CD4-positive, alpha-beta memory T cell (primary cell): ENCODE measurements around the gene AMIGO3. TPM values are rescaled to one million over a fixed set of nuclear protein-coding genes. Genes with fewer than 3 reads are reported as not detected.
"Not testable (repeated sequence)": the region's sequence is repeated elsewhere in the genome, so short reads cannot be mapped to it uniquely, and the experiment has no call there.

Experiments used
- CTCF ChIA-PET: fragments of 350-600 bp; sonication (Branson Sonifier 250); formaldehyde crosslinking; loops from one replicate; lab custom pipeline; 2021; ENCODE audit warnings: inconsistent platforms; ENCODE audit not compliant: partially characterized antibody; lab: Charles Lee
- POLR2A ChIA-PET: fragments of 350-600 bp; sonication (Branson Sonifier 250); formaldehyde crosslinking; loops from one replicate; lab custom pipeline; 2021; ENCODE audit not compliant: partially characterized antibody; lab: Charles Lee
- DNase-seq, 5 donors: peaks; one replicate each; pipeline versions ENCODE4 v3.0.0 to v3.0.0-alpha.2; 2020 to 2022; ENCODE audit warnings: mixed read lengths in 1 of 5
- H3K27ac ChIP-seq: one replicate; pipeline ENCODE4 v1.7.0; 2013; ENCODE audit warnings: low read depth, low read length
- H3K27me3 ChIP-seq: 2 replicates; pipeline ENCODE4 v1.7.0; 2013; ENCODE audit warnings: mild to moderate bottlenecking, low read length, moderate library complexity; ENCODE audit not compliant: insufficient read depth
- H3K36me3 ChIP-seq: 2 replicates; pipeline ENCODE4 v1.7.0; 2013; ENCODE audit warnings: mild to moderate bottlenecking, low read length, moderate library complexity; ENCODE audit not compliant: insufficient read depth
- H3K4me1 ChIP-seq: 2 replicates; pipeline ENCODE4 v1.7.0; 2013; ENCODE audit warnings: mild to moderate bottlenecking, low read length, moderate library complexity; ENCODE audit not compliant: insufficient read depth
- H3K4me3 ChIP-seq, 2 donors: one replicate each; pipeline ENCODE4 v1.7.0; 2013; ENCODE audit warnings: low read length in 2 of 2, mild to moderate bottlenecking in 1 of 2
- H3K9me3 ChIP-seq, 2 donors: one replicate each; pipeline ENCODE4 v1.7.0; 2013; ENCODE audit warnings: low read length in 2 of 2, control low read depth in 1 of 2; ENCODE audit not compliant: control insufficient read depth in 1 of 2
- H3K27ac Mint-ChIP-seq, 7 donors: one replicate each; pipeline ENCODE4 v1.8.0; 2020 to 2021; ENCODE audit warnings: mixed read lengths in 7 of 7, mild to moderate bottlenecking in 6 of 7, inconsistent platforms in 3 of 7, moderate library complexity in 3 of 7
- H3K27me3 Mint-ChIP-seq, 2 donors: one replicate each; pipeline ENCODE4 v1.8.0; 2020 to 2021; ENCODE audit warnings: mixed read lengths in 2 of 2
- H3K36me3 Mint-ChIP-seq, 2 donors: one replicate each; pipeline ENCODE4 v1.8.0; 2020 to 2021; ENCODE audit warnings: mixed read lengths in 2 of 2, inconsistent platforms in 1 of 2, mild to moderate bottlenecking in 1 of 2
- H3K4me1 Mint-ChIP-seq, 4 donors: one replicate each; pipeline ENCODE4 v1.8.0; 2020 to 2021; ENCODE audit warnings: mixed read lengths in 4 of 4, mild to moderate bottlenecking in 1 of 4
- H3K4me3 Mint-ChIP-seq, 8 donors: one replicate each; pipeline ENCODE4 v1.8.0; 2020 to 2021; ENCODE audit warnings: mixed read lengths in 8 of 8, mild to moderate bottlenecking in 7 of 8, moderate library complexity in 6 of 8, inconsistent platforms in 3 of 8
- H3K9me3 Mint-ChIP-seq, 8 donors: one replicate each; pipeline ENCODE4 v1.8.0; 2020 to 2021; ENCODE audit warnings: mixed read lengths in 8 of 8, mild to moderate bottlenecking in 5 of 8, inconsistent platforms in 3 of 8, moderate library complexity in 1 of 8
- intact Hi-C: fragments of 100-400 bp; cut with micrococcal nuclease; formaldehyde crosslinking; loops from one replicate; pipeline ENCODE4 v1.15.1; 2023
- polyA plus RNA-seq, 2 donors: library from polyadenylated mRNA; unstranded; fragments of 300-500 nt; fragmentation: Illumina TruSeq; gene quantifications; one replicate each; pipeline ENCODE4 v1.2.3, GENCODE V29; 2021
- total RNA-seq, 2 experiments: library from RNA; stranded (reverse); gene quantifications; one replicate each; pipeline ENCODE4 v1.2.3, GENCODE V29; 2021

AMIGO3 gene
- total and polyA plus RNA-seq, 4 experiments from 2014 or later, result not detected

DNA sequence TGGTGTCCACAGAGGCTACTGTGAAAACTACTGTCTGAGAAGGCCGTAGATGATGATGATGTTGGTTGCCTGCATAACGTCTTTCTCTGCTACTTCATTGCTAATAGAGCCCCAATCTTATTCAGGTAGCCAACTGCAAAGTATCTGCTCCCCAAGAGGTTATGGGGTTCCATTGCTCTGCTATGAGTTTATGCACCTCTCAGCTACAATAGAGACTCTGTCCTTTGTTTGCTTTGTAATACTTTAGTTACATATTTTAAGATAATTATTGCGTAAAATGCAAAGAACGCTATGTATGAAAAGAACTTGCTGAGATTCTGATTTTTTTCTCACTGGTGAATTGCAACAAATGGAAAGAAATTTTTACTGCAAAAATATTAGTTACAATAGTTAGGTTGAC lies 32.0 kb upstream of the AMIGO3 start:
- Mint-ChIP-seq H3K27ac (no peak overlapping the region), H3K4me3 (no peak overlapping the region), H3K4me1 (peaks cover 27 to 35% (median 30%) of the 10 kb centered on the region in 4 donors), H3K9me3 (no peaks in the 10 kb centered on the region), H3K36me3 (peaks cover 4 to 25% of the 10 kb centered on the region in 2 donors), H3K27me3 (no peaks in the 10 kb centered on the region)
- intact Hi-C loops, result no loop called here
- Histone ChIP-seq H3K4me3 (no peak overlapping the region), H3K27me3 (no peaks in the 10 kb centered on the region), H3K4me1 (peaks cover 10% of the 10 kb centered on the region), H3K27ac (no peak overlapping the region), H3K9me3 (no peaks in the 10 kb centered on the region), H3K36me3 (peaks cover 8% of the 10 kb centered on the region)
- POLR2A ChIA-PET, result no interaction called here
- CTCF ChIA-PET, result no interaction called here
- DNase-seq, result no peak

DNA sequence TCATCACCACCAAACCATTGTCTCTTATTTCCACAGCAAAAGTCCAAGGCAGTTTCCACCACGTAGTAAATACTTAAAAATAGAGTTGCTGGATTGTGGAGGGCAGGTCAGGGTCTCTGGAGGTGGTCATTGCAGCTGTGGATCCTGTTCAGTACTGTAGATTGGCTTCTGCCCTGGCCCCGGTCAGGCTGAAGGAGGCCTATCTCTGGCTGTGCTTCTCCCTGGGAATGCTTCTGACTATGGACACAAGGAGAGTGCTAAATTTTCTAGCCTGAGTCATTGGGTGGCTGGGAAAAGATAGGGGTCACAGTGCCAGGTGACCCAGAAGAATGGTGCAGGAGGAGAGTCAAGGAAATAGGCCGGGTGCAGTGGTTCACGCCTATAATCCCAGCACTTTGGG lies 30.6 kb upstream of the AMIGO3 start:
- Mint-ChIP-seq H3K27ac (peak overlapping the region in 3 of 7 donors; percentile 9 to 52 (median 28)), H3K27me3 (no peaks in the 10 kb centered on the region), H3K36me3 (peaks cover 4 to 31% of the 10 kb centered on the region in 2 donors), H3K4me1 (peaks cover 22 to 24% (median 22%) of the 10 kb centered on the region in 4 donors), H3K9me3 (no peaks in the 10 kb centered on the region), H3K4me3 (no peak overlapping the region)
- intact Hi-C loops, result no loop called here
- H3K4me3 ChIP-seq, result no peak overlapping the region
- no peak for DNase-seq
- H3K27ac ChIP-seq, result no peak overlapping the region
- no peaks in the 10 kb centered on the region for H3K9me3 ChIP-seq
- ChIA-PET CTCF (no interaction called here), POLR2A (no interaction called here)
- H3K36me3 ChIP-seq, result peaks cover 8% of the 10 kb centered on the region
- H3K27me3 ChIP-seq, result no peaks in the 10 kb centered on the region
- H3K4me1 ChIP-seq, result peaks cover 5% of the 10 kb centered on the region

DNA sequence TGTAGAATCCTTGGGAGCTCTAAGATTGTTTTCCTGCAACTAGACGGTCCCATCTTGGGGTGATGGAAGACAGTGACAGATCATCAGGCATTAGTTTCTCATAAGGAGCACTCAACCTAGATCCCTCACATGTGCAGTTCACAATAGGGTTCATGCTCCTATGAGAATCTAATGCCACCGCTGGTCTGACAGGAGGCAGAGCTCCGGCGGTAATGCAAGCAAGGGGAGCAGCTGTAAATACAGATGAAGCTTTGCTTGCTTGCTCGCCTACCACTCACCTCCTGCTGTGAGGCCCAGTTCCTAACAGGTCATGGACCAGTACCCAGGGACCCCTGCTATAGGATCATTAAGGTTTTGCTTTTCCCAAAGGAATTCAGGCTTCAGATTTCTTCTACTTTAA lies 29.4 kb upstream of the AMIGO3 start:
- H3K27me3 Mint-ChIP-seq, POLR2A ChIA-PET, H3K27ac Mint-ChIP-seq, H3K4me3 ChIP-seq, H3K27me3 ChIP-seq, intact Hi-C loops, H3K9me3 Mint-ChIP-seq, H3K36me3 ChIP-seq, H3K4me1 ChIP-seq, H3K4me3 Mint-ChIP-seq, DNase-seq, CTCF ChIA-PET, H3K9me3 ChIP-seq, H3K27ac ChIP-seq: not testable (repeated sequence)
- H3K36me3 Mint-ChIP-seq, result peaks cover 7 to 38% of the 10 kb centered on the region in 2 donors
- peaks cover 13 to 22% (median 20%) of the 10 kb centered on the region in 4 donors for H3K4me1 Mint-ChIP-seq

DNA sequence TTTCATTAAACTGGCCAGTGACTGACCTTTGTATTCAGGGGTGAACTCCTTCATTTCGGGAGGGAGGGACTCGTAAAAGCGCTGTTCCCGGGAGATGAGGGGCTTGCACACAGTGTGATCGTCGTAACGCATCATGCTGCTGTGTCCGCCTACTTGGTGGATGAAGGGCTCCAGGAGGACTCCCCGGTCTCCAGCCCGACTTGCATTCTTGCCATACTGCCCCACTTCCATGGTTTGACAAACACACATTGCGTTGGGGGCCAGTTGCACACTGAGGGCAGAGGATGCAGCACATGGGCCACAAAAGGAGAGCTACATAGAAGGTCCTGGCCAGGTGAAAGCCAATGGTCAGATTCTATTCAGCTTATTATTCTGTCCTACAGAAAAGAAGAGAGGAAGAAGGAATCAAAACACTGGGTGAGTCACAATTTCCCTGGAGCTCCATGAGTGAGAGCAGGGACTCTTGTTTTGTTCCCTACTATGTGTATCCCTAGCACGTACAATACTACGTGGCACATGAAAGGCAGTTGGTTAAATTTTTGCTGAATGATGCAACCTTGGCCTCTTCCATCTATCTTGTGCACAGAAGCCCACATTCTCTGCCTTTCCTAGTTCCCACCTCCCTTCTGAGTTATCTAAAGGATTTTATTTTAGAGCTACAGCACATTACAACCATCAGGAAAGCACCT lies 28.5 kb upstream of the AMIGO3 start:
- Histone ChIP-seq H3K4me1 (no peaks in the 10 kb centered on the region), H3K9me3 (no peaks in the 10 kb centered on the region), H3K27ac (no peak overlapping the region), H3K36me3 (peaks cover 8% of the 10 kb centered on the region), H3K27me3 (no peaks in the 10 kb centered on the region), H3K4me3 (no peak overlapping the region)
- no peak overlapping the region for H3K4me3 Mint-ChIP-seq
- DNase-seq, result no peak
- POLR2A ChIA-PET, result no interaction called here
- H3K27ac Mint-ChIP-seq, result peak overlapping the region in 4 of 7 donors; percentile 26 to 47 (median 32)
- H3K36me3 Mint-ChIP-seq, result peaks cover 11 to 38% of the 10 kb centered on the region in 2 donors
- H3K9me3 Mint-ChIP-seq, result no peaks in the 10 kb centered on the region
- intact Hi-C loops, result no loop called here
- peaks cover 5 to 18% (median 12%) of the 10 kb centered on the region in 4 donors for H3K4me1 Mint-ChIP-seq
- H3K27me3 Mint-ChIP-seq, result no peaks in the 10 kb centered on the region
- CTCF ChIA-PET, result no interaction called here

DNA sequence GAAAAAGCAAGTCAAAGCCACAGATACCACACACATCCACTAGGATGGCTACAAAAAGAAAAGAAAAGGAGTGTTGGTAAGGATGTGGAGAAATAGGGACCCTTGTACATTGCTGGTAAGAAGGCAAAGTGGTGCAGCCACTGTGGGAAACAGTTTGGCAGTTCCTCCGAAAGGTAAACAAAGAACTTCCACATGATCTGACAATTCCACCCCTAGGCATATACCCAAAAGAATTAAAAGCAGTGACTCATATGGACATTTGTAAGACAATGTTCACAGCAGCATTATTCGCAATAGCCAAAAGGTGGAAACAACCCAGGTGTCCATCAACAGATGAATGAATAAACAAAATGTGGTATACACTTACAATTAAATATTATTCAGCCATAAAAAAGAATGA lies 26.5 kb upstream of the AMIGO3 start:
- no peak overlapping the region for H3K27ac Mint-ChIP-seq
- no peaks in the 10 kb centered on the region for H3K27me3 Mint-ChIP-seq
- H3K36me3 Mint-ChIP-seq, result peaks cover 11 to 35% of the 10 kb centered on the region in 2 donors
- peaks cover 8% of the 10 kb centered on the region for H3K36me3 ChIP-seq
- H3K4me3 Mint-ChIP-seq, result no peak overlapping the region
- no peaks in the 10 kb centered on the region for H3K9me3 Mint-ChIP-seq
- no peak overlapping the region for H3K27ac ChIP-seq
- no peaks in the 10 kb centered on the region for H3K4me1 ChIP-seq
- no peak for DNase-seq
- H3K4me3 ChIP-seq, result no peak overlapping the region
- ChIA-PET CTCF (interaction anchor here (0.6 kb wide), 1 partner anchor 9 kb away, joined by 5 read pairs; no protein-coding TSS in a partner anchor), POLR2A (no interaction called here)
- no peaks in the 10 kb centered on the region for H3K27me3 ChIP-seq
- intact Hi-C loops, result no loop called here
- H3K4me1 Mint-ChIP-seq, result peaks cover 5 to 17% (median 11%) of the 10 kb centered on the region in 4 donors
- H3K9me3 ChIP-seq, result no peaks in the 10 kb centered on the region

DNA sequence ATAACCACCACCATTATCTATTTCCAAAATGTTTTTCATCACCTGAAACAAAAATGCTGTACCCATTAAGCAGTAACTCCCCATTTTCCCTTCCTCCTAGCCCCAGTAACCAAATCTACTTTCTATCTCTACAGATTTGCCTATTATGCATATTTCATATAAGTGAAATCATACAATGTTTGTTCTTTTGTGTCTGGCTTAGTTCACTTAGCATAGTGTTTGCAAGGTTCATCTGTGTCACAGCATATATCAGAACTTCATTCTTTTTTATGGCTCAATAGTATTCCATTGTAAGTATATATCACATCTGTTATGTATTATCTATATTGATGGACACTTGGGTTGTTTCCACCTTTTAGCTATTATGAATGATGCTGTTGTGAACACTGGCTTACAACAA lies 20.9 kb upstream of the AMIGO3 start:
- no peak overlapping the region for H3K27ac ChIP-seq
- ChIA-PET POLR2A (no interaction called here), CTCF (no interaction called here)
- Mint-ChIP-seq H3K9me3 (no peaks in the 10 kb centered on the region), H3K4me1 (peaks cover 4 to 16% (median 9%) of the 10 kb centered on the region in 4 donors), H3K27ac (peak overlapping the region in 1 of 7 donors; percentile 70), H3K4me3 (no peak overlapping the region), H3K27me3 (no peaks in the 10 kb centered on the region), H3K36me3 (peaks cover 31 to 41% of the 10 kb centered on the region in 2 donors)
- H3K36me3 ChIP-seq, result peaks cover 20% of the 10 kb centered on the region
- intact Hi-C loops, result no loop called here
- no peaks in the 10 kb centered on the region for H3K4me1 ChIP-seq
- DNase-seq, result no peak
- no peaks in the 10 kb centered on the region for H3K27me3 ChIP-seq
- H3K9me3 ChIP-seq, result no peaks in the 10 kb centered on the region
- H3K4me3 ChIP-seq, result no peak overlapping the region

DNA sequence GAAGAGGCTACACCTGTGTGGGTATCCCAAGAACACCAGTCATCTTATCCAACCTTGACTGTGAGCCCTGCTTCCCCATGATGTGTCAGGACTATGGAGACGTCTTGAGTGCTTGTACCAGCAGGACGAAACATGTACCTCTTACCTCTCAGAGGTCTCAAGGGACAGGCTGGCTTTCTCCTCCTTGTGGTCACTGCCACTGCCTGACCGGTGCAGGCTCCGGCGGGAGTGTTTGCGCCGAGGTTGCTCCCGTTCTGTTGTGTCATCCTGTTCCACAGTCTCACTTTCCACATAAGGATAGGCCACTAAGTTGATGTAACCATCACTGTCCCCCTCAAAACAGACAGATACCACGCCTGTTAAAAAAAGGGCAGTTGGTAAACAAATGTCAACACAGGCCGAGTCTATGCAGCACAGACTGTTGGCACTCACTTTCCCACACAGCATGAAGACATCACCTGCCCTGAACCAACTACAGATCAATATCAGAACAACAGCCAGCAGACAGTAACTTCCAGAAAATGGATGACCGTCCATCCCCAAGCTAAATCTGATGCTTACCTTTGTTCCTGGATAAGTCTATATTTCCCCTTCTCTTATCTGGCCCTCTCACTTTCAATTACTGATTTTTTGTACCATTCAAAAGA lies 18.7 kb upstream of the AMIGO3 start:
- Histone ChIP-seq H3K4me3 (no peak overlapping the region), H3K4me1 (no peaks in the 10 kb centered on the region), H3K27ac (no peak overlapping the region), H3K9me3 (no peaks in the 10 kb centered on the region), H3K27me3 (no peaks in the 10 kb centered on the region), H3K36me3 (peaks cover 34% of the 10 kb centered on the region)
- no peaks in the 10 kb centered on the region for H3K27me3 Mint-ChIP-seq
- CTCF ChIA-PET, result no interaction called here
- no peak for DNase-seq
- H3K4me3 Mint-ChIP-seq, result no peak overlapping the region
- peak overlapping the region in 4 of 7 donors; percentile 11 to 88 (median 41) for H3K27ac Mint-ChIP-seq
- peaks cover 0 to 10% (median 7%) of the 10 kb centered on the region in 4 donors for H3K4me1 Mint-ChIP-seq
- intact Hi-C loops, result no loop called here
- H3K9me3 Mint-ChIP-seq, result no peaks in the 10 kb centered on the region
- H3K36me3 Mint-ChIP-seq, result peaks cover 32 to 46% of the 10 kb centered on the region in 2 donors
- POLR2A ChIA-PET, result no interaction called here
